ENCODE results near the gene C1orf122. TPM values are rescaled to one million over a fixed set of nuclear protein-coding genes. Genes with fewer than 3 reads are reported as not detected.

The C1orf122 gene
- total and polyA plus RNA-seq, 2 of the 8 experiments (the other 6 are each of a cell fraction or from before 2014, with no cell fraction given): 32.1 to 36.9 TPM

DNA sequence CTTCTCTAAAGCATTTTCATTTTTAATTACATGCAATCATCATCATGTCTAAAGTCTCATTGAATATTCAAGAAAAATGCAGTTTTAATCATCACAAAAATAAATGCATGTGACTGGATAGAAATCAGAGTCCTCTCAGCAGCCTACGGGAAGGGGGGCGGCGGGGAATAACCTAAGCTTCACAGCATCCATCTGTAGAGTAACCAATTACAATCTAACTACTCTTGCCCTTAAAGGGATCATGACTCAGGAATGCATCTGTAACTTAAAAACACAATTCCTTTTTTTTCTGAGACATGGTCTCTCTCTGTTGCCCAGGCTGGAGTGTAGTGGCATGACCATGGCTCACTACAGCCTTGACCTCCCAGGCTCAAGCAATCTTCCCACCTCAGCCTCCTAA lies 29.2 kb downstream of the C1orf122 start:
- Histone ChIP-seq H2BK20ac (ENCODE audit: low read length) (no peak overlapping the region), H3K4me2 (ENCODE audit: insufficient read depth in 1 of 2, low read depth in 2 of 2, low read length in 2 of 2) (no peak overlapping the region), H3K14ac (ENCODE audit: insufficient read length) (no peak overlapping the region), H2BK120ac (replicated peaks; ENCODE audit: low read depth, low read length) (no peak overlapping the region), H3K4me1 (replicated peaks in 1 of 4; ENCODE audit: control insufficient read depth in 3 of 4, insufficient read depth in 4 of 4, low read length in 3 of 4) (no peaks in the 10 kb centered on the region), H4K20me1 (replicated peaks in 1 of 2; ENCODE audit: control insufficient read depth in 1 of 2, insufficient read depth in 2 of 2, low read length in 2 of 2) (peaks cover 4 to 5% of the 10 kb centered on the region in 2 experiments), H4K91ac (replicated peaks; ENCODE audit: insufficient read length, low read length) (no peak overlapping the region), H4K5ac (ENCODE audit: insufficient read length, low read depth, low read length) (no peak overlapping the region), H2BK15ac (ENCODE audit: low read length) (no peak overlapping the region), H3K23ac (ENCODE audit: insufficient read length) (no peak overlapping the region), H2AFZ (ENCODE audit: low read length) (no peak overlapping the region), H3K4me3 (ENCODE audit: extremely low read depth in 1 of 4, insufficient read depth in 2 of 4, low read depth in 3 of 4, low read length in 4 of 4) (no peak overlapping the region), H2BK12ac (ENCODE audit: low read depth, low read length) (no peak overlapping the region), H2AK5ac (ENCODE audit: low read depth, low read length) (no peak overlapping the region), H3K4ac (replicated peaks; ENCODE audit: insufficient read length, low read depth, low read length) (no peak overlapping the region), H3K27me3 (replicated peaks in 1 of 4; ENCODE audit: control insufficient read depth in 3 of 4, extremely low read depth in 1 of 4, insufficient read depth in 3 of 4, low read length in 3 of 4) (no peaks in the 10 kb centered on the region), H3K9me3 (ENCODE audit: insufficient read depth in 2 of 2, low read depth in 1 of 2, low read length in 1 of 2) (no peaks in the 10 kb centered on the region), H3K56ac (replicated peaks; ENCODE audit: insufficient read length, low read depth, low read length) (no peak overlapping the region), H2BK5ac (ENCODE audit: low read depth, low read length) (no peak overlapping the region), H3K36me3 (ENCODE audit: control insufficient read depth in 2 of 4, insufficient read depth in 4 of 4, low read length in 3 of 4) (peaks cover 8 to 51% (median 34%) of the 10 kb centered on the region in 4 experiments; a peak in 7 of 8 replicates), H3K27ac (ENCODE audit: low read depth, low read length) (no peak overlapping the region), H3K23me2 (ENCODE audit: low read depth, low read length) (no peaks in the 10 kb centered on the region), H4K8ac (ENCODE audit: extremely low read depth, insufficient read depth, low read length) (no peak overlapping the region), H3K79me2 (ENCODE audit: control insufficient read depth in 1 of 2, insufficient read depth in 2 of 2, low read length in 2 of 2) (no peaks in the 10 kb centered on the region), H3K18ac (ENCODE audit: extremely low read depth, low read length) (no peak overlapping the region), H3K79me1 (ENCODE audit: low read depth, low read length) (no peaks in the 10 kb centered on the region), H3K9ac (replicated peaks in 1 of 4; ENCODE audit: extremely low read depth in 1 of 4, low read depth in 3 of 4, low read length in 3 of 4) (no peak overlapping the region)
- POLR2A ChIA-PET (ENCODE audit: partially characterized antibody): no interaction called here
- FAIRE-seq: no peak
- no peak for DNase-seq (ENCODE audit: low read depth in 1 of 2, low spot score in 2 of 2)
- no peak for TF ChIP-seq CREB1 (IDR thresholded peaks at IDR 0.05)
- TF ChIP-seq RXRA (IDR thresholded peaks at IDR 0.05; ENCODE audit: insufficient read depth, low read depth, low read length): no peak
- no peak for TF ChIP-seq TAF7 (optimal IDR thresholded peaks at IDR 0.05; ENCODE audit: borderline replicate concordance, low read depth, low read length)
- TF ChIP-seq POU5F1 (IDR thresholded peaks at IDR 0.05; ENCODE audit: low read depth, low read length): no peak
- TF ChIP-seq CBX5 (IDR thresholded peaks at IDR 0.05; ENCODE audit: low read depth, low read length): no peak
- TF ChIP-seq MAFK (IDR thresholded peaks at IDR 0.05; ENCODE audit: low read depth, low read length): no peak
- no peak for TF ChIP-seq TBP (IDR thresholded peaks at IDR 0.05; ENCODE audit: low read depth, low read length)
- no peak for TF ChIP-seq PHF8 (conservative IDR thresholded peaks at IDR 0.05; ENCODE audit: low read depth, low read length)
- TF ChIP-seq, protein P1, sequence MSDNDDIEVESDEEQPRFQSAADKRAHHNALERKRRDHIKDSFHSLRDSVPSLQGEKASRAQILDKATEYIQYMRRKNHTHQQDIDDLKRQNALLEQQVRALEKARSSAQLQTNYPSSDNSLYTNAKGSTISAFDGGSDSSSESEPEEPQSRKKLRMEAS (IDR thresholded peaks at IDR 0.05): no peak
- CTCF ChIA-PET (ENCODE audit: partially characterized antibody): interaction anchor here (0.6 to 0.7 kb wide), 2 partner anchors 157 to 1020 kb away, joined by 3 read pairs; no protein-coding TSS in a partner anchor
- WGBS, 2 experiments (ENCODE audit: extremely low coverage in 1 of 2, insufficient coverage in 1 of 2, insufficient read length in 1 of 2, insufficient replicate concordance in 2 of 2, low coverage in 1 of 2, low lambda C conversion rate in 2 of 2, missing lambda C conversion rate in 1 of 2): 49% methylated on average over 3 of the region's 3 CpGs; no CpG with 5 or more reads in 1 of the 2 experiments
